ENCODE measurements around the gene WDR33. TPM values are rescaled to one million over a fixed set of nuclear protein-coding genes. Genes with fewer than 3 reads are reported as not detected.

WDR33 gene
- polyA plus RNA-seq, 1 donor = 41.5 TPM

DNA sequence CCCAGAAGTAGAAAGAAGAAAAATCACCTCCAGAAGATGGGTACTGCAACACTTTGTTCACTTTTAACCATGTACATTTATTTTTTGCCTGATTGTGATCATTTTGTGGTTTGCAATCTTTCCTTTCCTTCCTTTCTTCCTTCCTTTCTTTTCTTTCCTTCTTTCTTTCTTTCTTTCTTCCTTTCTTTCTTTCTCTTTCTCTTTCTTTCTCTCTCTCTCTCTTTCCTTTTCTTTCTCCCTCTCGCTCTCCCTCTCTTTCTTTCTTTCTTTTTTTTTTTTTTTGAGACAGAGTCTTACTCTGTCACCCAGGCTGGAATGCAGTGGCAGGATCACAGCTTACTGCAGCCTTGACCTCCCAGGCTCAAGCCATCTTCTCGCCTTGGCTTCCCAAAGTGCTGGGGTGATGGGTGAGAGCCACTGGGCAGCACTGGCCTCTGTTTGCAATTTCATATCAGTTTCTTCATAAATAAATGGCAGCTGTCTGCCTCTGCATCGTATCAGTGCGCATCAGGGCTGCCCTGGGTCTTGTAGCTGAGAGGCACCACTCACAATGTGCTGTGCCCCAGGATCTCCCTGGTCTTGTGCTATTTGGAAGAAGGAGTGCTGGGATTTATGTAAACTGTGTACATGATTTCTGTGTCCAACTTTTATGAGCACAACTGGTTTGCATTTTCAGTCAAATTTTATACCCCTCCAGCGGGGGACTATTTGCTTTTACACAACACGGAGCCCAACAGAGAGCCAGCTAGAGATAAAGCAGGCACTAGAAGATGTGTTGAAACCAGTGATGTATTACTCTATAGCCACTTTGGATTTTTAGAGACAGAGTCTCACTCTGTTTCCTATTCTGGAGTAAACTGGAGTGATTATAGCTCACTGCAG is 128.8 kb downstream of the WDR33 start:
- Histone ChIP-seq H3K27me3 (ENCODE audit: control insufficient read depth, insufficient read depth, low read length) (peaks cover 29% of the 10 kb centered on the region), H3K9me3 (ENCODE audit: control insufficient read depth, low read depth, low read length) (no peaks in the 10 kb centered on the region), H3K4me3 (ENCODE audit: low read length) (no peak overlapping the region), H3K27ac (ENCODE audit: low read length) (peak overlapping the region; percentile 17), H3K36me3 (ENCODE audit: control insufficient read depth, insufficient read depth, low read length) (no peaks in the 10 kb centered on the region), H3K4me1 (ENCODE audit: control insufficient read depth, insufficient read depth, low read length) (no peaks in the 10 kb centered on the region)
- 64% methylated on average over 1 of the region's 6 CpGs for WGBS (ENCODE audit: insufficient coverage, low lambda C conversion rate)
- no peak for DNase-seq

DNA sequence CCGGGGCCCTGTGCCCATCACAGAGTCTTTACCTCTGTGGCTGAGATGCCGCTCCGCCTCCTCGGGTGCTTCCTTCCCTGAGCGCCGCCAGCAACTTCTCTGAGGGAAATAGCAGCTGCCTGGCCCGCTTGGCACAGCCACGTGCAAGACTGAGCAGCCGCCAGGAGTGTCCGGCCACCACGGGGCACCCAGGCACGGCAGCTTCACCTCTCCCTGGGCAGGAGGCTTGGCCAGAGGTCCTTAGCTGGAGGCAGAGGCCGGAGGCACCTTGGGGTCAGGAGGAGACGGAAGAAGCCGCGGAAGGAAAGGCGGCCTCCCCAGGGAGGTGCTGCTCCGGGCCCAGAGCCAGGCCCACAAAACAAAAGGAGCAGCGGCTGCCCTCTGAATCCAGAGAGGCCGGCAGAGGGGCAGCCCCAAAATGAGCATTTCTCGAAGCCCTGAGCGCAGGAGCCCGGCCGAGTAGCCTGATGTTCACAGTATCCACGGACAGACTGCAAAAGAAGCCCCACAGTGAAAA is 129.6 kb downstream of the WDR33 start:
- H3K4me3 ChIP-seq (ENCODE audit: low read length) = no peak overlapping the region
- peak overlapping the region; percentile 21 for H3K27ac ChIP-seq (ENCODE audit: low read length)
- 100% methylated on average over 1 of the region's 25 CpGs for WGBS (ENCODE audit: insufficient coverage, low lambda C conversion rate)

GRCh38 chr2:127680706-127681287 is 130.2 kb downstream of the WDR33 start:
- Histone ChIP-seq H3K36me3 (ENCODE audit: control insufficient read depth, insufficient read depth, low read length) (no peaks in the 10 kb centered on the region), H3K27ac (ENCODE audit: low read length) (no peak overlapping the region), H3K9me3 (ENCODE audit: control insufficient read depth, low read depth, low read length) (no peaks in the 10 kb centered on the region), H3K4me1 (ENCODE audit: control insufficient read depth, insufficient read depth, low read length) (no peaks in the 10 kb centered on the region), H3K4me3 (ENCODE audit: low read length) (no peak overlapping the region), H3K27me3 (ENCODE audit: control insufficient read depth, insufficient read depth, low read length) (peaks cover 43% of the 10 kb centered on the region)
- WGBS (ENCODE audit: insufficient coverage, low lambda C conversion rate) = no CpG with 5 or more reads among the region's 19 CpGs
- DNase-seq = no peak

More for the DNA sequence above, 129.6 kb downstream of the WDR33 start:
- Histone ChIP-seq H3K4me1 (ENCODE audit: control insufficient read depth, insufficient read depth, low read length) (no peaks in the 10 kb centered on the region), H3K27me3 (ENCODE audit: control insufficient read depth, insufficient read depth, low read length) (peaks cover 38% of the 10 kb centered on the region), H3K9me3 (ENCODE audit: control insufficient read depth, low read depth, low read length) (no peaks in the 10 kb centered on the region), H3K36me3 (ENCODE audit: control insufficient read depth, insufficient read depth, low read length) (no peaks in the 10 kb centered on the region)
- no peak for DNase-seq

GRCh38 chr2:127679680-127680361 is 131.2 kb downstream of the WDR33 start:
- H3K4me3 ChIP-seq (ENCODE audit: low read length) = no peak overlapping the region
- WGBS (ENCODE audit: insufficient coverage, low lambda C conversion rate) = no CpG with 5 or more reads among the region's 15 CpGs
- no peaks in the 10 kb centered on the region for H3K36me3 ChIP-seq (ENCODE audit: control insufficient read depth, insufficient read depth, low read length)
- H3K9me3 ChIP-seq (ENCODE audit: control insufficient read depth, low read depth, low read length) = no peaks in the 10 kb centered on the region
- no peak overlapping the region for H3K27ac ChIP-seq (ENCODE audit: low read length)
- DNase-seq = no peak
- H3K27me3 ChIP-seq (ENCODE audit: control insufficient read depth, insufficient read depth, low read length) = peaks cover 48% of the 10 kb centered on the region
- H3K4me1 ChIP-seq (ENCODE audit: control insufficient read depth, insufficient read depth, low read length) = no peaks in the 10 kb centered on the region

DNA sequence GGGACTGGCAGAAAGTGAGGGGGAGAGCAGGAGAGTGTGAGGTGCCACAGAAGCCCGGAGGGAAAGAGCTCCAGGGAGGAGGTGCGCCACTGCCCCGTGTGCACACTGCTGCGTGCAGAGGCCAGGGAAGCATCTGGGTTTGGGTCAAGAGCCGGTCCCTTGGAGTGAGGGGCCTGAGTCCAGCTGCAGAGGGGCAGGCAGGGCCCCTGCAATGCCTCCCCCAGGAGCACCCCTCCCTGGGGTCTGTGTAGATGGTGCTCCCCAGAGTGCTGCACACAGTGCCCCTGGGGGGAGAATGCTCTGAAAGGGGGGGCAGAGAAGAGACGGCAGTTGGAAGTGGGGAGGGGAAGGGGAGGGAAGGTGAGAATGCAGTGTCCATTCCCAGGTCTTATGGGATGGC is 132.0 kb downstream of the WDR33 start:
- no peaks in the 10 kb centered on the region for H3K9me3 ChIP-seq (ENCODE audit: control insufficient read depth, low read depth, low read length)
- no peaks in the 10 kb centered on the region for H3K4me1 ChIP-seq (ENCODE audit: control insufficient read depth, insufficient read depth, low read length)
- no peak overlapping the region for H3K27ac ChIP-seq (ENCODE audit: low read length)
- H3K36me3 ChIP-seq (ENCODE audit: control insufficient read depth, insufficient read depth, low read length) = no peaks in the 10 kb centered on the region
- no peak overlapping the region for H3K4me3 ChIP-seq (ENCODE audit: low read length)
- WGBS (ENCODE audit: insufficient coverage, low lambda C conversion rate) = no CpG with 5 or more reads among the region's 6 CpGs
- no peak for DNase-seq
- peaks cover 55% of the 10 kb centered on the region for H3K27me3 ChIP-seq (ENCODE audit: control insufficient read depth, insufficient read depth, low read length)

DNA sequence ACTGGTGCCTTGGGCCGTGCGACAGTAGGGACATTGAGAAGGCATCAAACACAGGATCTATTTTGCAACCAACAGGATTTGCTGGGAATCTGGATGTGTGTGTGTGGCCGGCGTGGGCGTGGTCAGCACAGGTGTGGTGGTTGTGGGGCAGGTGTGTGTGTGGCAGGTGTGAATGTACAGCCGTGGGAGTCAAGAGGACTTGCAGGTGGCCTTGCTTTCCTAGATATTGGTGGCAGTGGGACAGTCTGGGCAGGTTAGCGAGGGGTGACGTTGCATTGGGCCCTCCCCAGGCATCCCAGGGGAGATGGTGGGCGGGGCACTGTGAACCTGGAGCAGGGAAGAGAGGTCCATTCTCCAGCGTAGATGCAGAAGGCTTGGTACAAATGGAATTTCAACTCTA is 132.4 kb downstream of the WDR33 start:
- Histone ChIP-seq H3K9me3 (ENCODE audit: control insufficient read depth, low read depth, low read length) (no peaks in the 10 kb centered on the region), H3K4me1 (ENCODE audit: control insufficient read depth, insufficient read depth, low read length) (no peaks in the 10 kb centered on the region), H3K27me3 (ENCODE audit: control insufficient read depth, insufficient read depth, low read length) (peaks cover 60% of the 10 kb centered on the region), H3K4me3 (ENCODE audit: low read length) (no peak overlapping the region), H3K27ac (ENCODE audit: low read length) (no peak overlapping the region), H3K36me3 (ENCODE audit: control insufficient read depth, insufficient read depth, low read length) (no peaks in the 10 kb centered on the region)
- no CpG with 5 or more reads among the region's 10 CpGs for WGBS (ENCODE audit: insufficient coverage, low lambda C conversion rate)
- DNase-seq = no peak

- H3K36me3 ChIP-seq (ENCODE audit: control insufficient read depth, insufficient read depth, low read length) = no peaks in the 10 kb centered on the region
- DNase-seq = no peak
- no peak overlapping the region for H3K27ac ChIP-seq (ENCODE audit: low read length)
- WGBS (ENCODE audit: insufficient coverage, low lambda C conversion rate) = no CpG with 5 or more reads among the region's 2 CpGs
- no peak overlapping the region for H3K4me3 ChIP-seq (ENCODE audit: low read length)
- peaks cover 72% of the 10 kb centered on the region for H3K27me3 ChIP-seq (ENCODE audit: control insufficient read depth, insufficient read depth, low read length)
- H3K9me3 ChIP-seq (ENCODE audit: control insufficient read depth, low read depth, low read length) = no peaks in the 10 kb centered on the region
- H3K4me1 ChIP-seq (ENCODE audit: control insufficient read depth, insufficient read depth, low read length) = no peaks in the 10 kb centered on the region
Measured at GRCh38 chr2:127676906-127677305, 134.1 kb downstream of the WDR33 start.

- Histone ChIP-seq H3K4me1 (ENCODE audit: control insufficient read depth, insufficient read depth, low read length) (no peaks in the 10 kb centered on the region), H3K27ac (ENCODE audit: low read length) (no peak within 1 kb of the TSS), H3K9me3 (ENCODE audit: control insufficient read depth, low read depth, low read length) (no peaks in the 10 kb centered on the region), H3K4me3 (ENCODE audit: low read length) (peak within 1 kb of the TSS; percentile 40), H3K36me3 (ENCODE audit: control insufficient read depth, insufficient read depth, low read length) (no peaks in the 10 kb centered on the region), H3K27me3 (ENCODE audit: control insufficient read depth, insufficient read depth, low read length) (peaks cover 72% of the 10 kb centered on the region)
- DNase-seq = peak in 1 of 2 donors; percentile 32
- WGBS (ENCODE audit: insufficient coverage, low lambda C conversion rate) = 9% methylated on average over 4 of the region's 56 CpGs
Measured at GRCh38 chr2:127675331-127676261, 135.4 kb downstream of the WDR33 start, which contains the start of gene LIMS2. Gene LIMS2, minus strand, starts transcription at chr2:127675530. Its CDS starts 506 bp downstream, at chr2:127675024.

- Histone ChIP-seq H3K9me3 (ENCODE audit: control insufficient read depth, low read depth, low read length) (no peaks in the 10 kb centered on the region), H3K4me3 (ENCODE audit: low read length) (peak overlapping the region; percentile 36), H3K27me3 (ENCODE audit: control insufficient read depth, insufficient read depth, low read length) (peaks cover 75% of the 10 kb centered on the region), H3K27ac (ENCODE audit: low read length) (no peak overlapping the region), H3K4me1 (ENCODE audit: control insufficient read depth, insufficient read depth, low read length) (no peaks in the 10 kb centered on the region), H3K36me3 (ENCODE audit: control insufficient read depth, insufficient read depth, low read length) (no peaks in the 10 kb centered on the region)
- no CpG with 5 or more reads among the region's 72 CpGs for WGBS (ENCODE audit: insufficient coverage, low lambda C conversion rate)
- DNase-seq = peak in 1 of 2 donors; percentile 20
Measured at GRCh38 chr2:127674241-127675209, 136.4 kb downstream of the WDR33 start.
